ENCODE measurements around the gene RAX.

The RAX gene

DNA sequence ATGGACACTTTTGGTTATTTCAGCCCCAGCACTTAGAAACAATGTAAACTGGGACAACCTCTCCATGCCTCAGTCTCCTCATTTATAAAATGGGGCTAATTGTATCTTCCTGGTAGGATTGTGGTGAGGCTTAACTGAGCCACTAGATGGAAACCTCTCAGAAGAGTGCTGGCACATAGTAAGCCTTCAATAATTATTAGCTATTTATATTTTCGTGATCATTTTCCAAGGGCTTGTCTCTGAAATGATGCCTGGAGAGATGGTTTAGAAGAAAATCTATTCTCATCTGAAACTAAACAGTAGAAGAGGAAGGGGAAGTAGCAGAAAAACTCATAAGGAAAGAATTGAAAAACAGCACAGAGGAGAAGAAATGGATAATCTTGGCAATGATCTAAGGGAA is 6.8 kb downstream of the RAX start:
- no peaks in the 10 kb centered on the region for H3K9me3 ChIP-seq (ENCODE audit: insufficient read depth, low read length)
- H2AFZ ChIP-seq (ENCODE audit: low read depth, low read length, severe bottlenecking): no peak overlapping the region
- no peaks in the 10 kb centered on the region for H3K36me3 ChIP-seq (ENCODE audit: low read length)
- no peak overlapping the region for H3K4me3 ChIP-seq (ENCODE audit: insufficient read depth, low read length, poor library complexity, severe bottlenecking)
- H3K27me3 ChIP-seq (ENCODE audit: low read length): 0 out of 2 replicates have a peak, but pooled peaks cover 3% of the 10 kb centered on the region
- H3K27ac ChIP-seq (ENCODE audit: low read depth, low read length): no peak overlapping the region
- H3F3A ChIP-seq (ENCODE audit: insufficient read depth): no peaks in the 10 kb centered on the region
- TF ChIP-seq, protein P1, sequence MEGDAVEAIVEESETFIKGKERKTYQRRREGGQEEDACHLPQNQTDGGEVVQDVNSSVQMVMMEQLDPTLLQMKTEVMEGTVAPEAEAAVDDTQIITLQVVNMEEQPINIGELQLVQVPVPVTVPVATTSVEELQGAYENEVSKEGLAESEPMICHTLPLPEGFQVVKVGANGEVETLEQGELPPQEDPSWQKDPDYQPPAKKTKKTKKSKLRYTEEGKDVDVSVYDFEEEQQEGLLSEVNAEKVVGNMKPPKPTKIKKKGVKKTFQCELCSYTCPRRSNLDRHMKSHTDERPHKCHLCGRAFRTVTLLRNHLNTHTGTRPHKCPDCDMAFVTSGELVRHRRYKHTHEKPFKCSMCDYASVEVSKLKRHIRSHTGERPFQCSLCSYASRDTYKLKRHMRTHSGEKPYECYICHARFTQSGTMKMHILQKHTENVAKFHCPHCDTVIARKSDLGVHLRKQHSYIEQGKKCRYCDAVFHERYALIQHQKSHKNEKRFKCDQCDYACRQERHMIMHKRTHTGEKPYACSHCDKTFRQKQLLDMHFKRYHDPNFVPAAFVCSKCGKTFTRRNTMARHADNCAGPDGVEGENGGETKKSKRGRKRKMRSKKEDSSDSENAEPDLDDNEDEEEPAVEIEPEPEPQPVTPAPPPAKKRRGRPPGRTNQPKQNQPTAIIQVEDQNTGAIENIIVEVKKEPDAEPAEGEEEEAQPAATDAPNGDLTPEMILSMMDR (IDR thresholded peaks at IDR 0.05; ENCODE audit: insufficient read depth, low read length, poor library complexity, severe bottlenecking): no peak
- no peak for TF ChIP-seq EZH2phosphoT487 (conservative IDR thresholded peaks at IDR 0.05; ENCODE audit: low read length)
- no peak overlapping the region for H3K4me2 ChIP-seq (ENCODE audit: low read depth, low read length, poor library complexity, severe bottlenecking)
- no peaks in the 10 kb centered on the region for H4K20me1 ChIP-seq (ENCODE audit: low read depth, low read length)
- no peak overlapping the region for H3K9ac ChIP-seq (ENCODE audit: low read length)
- H3K9me2 ChIP-seq (replicated peaks; ENCODE audit: insufficient read depth, low read length): no peaks in the 10 kb centered on the region
- H3K79me2 ChIP-seq (ENCODE audit: insufficient read depth, low read length): no peaks in the 10 kb centered on the region

DNA sequence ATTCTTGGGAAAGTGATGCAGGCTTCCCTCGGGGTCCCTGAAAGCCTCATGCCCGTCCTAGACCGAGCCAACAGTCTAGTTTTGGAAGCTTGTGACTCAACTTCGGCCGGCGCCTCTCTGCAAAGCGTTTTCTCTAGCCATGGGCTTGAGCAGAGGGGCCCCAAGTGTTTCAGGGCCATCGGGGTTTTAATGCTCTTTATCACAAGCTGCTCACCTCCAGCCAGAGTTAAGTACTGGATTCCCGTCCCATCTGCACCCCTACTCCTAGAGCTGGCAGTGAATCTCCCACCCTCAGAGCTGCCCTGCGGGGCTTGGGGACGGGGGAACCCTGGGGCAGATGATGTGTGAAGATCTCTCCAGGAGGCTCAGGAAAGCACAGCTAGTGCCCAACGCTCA is 7.3 kb downstream of the RAX start:
- H3K9ac ChIP-seq (ENCODE audit: low read length): no peak overlapping the region
- H3K9me3 ChIP-seq (ENCODE audit: insufficient read depth, low read length): no peaks in the 10 kb centered on the region
- 0 out of 2 replicates have a peak, but pooled peaks cover 3% of the 10 kb centered on the region for H3K27me3 ChIP-seq (ENCODE audit: low read length)
- H4K20me1 ChIP-seq (ENCODE audit: low read depth, low read length): no peaks in the 10 kb centered on the region
- no peaks in the 10 kb centered on the region for H3F3A ChIP-seq (ENCODE audit: insufficient read depth)
- TF ChIP-seq EZH2phosphoT487 (conservative IDR thresholded peaks at IDR 0.05; ENCODE audit: low read length): no peak
- TF ChIP-seq, protein P1 (IDR thresholded peaks at IDR 0.05; ENCODE audit: insufficient read depth, low read length, poor library complexity, severe bottlenecking): no peak
- H2AFZ ChIP-seq (ENCODE audit: low read depth, low read length, severe bottlenecking): peak overlapping the region; percentile 21
- no peak overlapping the region for H3K27ac ChIP-seq (ENCODE audit: low read depth, low read length)
- H3K4me2 ChIP-seq (ENCODE audit: low read depth, low read length, poor library complexity, severe bottlenecking): peak overlapping the region; percentile 40
- H3K4me3 ChIP-seq (ENCODE audit: insufficient read depth, low read length, poor library complexity, severe bottlenecking): no peak overlapping the region
- no peaks in the 10 kb centered on the region for H3K9me2 ChIP-seq (replicated peaks; ENCODE audit: insufficient read depth, low read length)
- H3K79me2 ChIP-seq (ENCODE audit: insufficient read depth, low read length): no peaks in the 10 kb centered on the region
- H3K36me3 ChIP-seq (ENCODE audit: low read length): no peaks in the 10 kb centered on the region

DNA sequence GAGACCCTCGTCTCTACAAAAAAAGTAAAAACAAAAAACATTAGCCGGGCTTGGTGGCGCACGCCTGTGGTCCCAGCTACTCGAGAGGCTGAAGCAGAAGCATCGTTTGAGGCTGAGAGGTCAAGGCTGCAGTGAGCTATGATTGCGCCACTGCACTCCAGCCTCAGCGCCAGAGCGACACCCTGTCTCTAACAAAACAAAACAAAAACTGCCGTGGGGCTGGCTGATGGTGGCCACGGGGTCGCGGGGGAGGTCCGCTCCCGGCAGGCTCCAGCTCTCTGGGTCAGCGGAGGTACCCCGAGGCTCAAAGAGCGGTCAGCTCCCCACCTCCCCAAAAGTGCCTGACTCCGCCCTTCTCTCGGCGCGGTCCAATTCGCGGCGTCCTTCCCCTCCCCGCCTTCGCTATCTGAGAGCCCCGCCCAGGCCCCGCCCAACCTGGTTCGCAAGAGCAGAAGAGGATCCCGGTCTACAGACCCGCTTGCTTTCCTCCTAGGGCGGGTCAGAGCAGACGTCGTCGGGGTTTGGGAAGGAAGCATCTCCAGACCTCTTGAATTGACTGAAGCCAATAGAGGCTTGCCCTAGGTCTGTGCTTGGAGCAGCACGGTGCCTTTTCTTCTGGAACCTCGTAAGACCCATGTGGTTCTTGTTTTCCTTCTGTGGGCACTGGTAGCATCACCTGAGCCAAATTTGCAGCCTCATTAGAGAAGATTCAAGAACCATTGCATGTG is 7.8 kb downstream of the RAX start:
- no peak for TF ChIP-seq EZH2phosphoT487 (conservative IDR thresholded peaks at IDR 0.05; ENCODE audit: low read length)
- Histone ChIP-seq H3K36me3 (ENCODE audit: low read length) (no peaks in the 10 kb centered on the region), H3K9me3 (ENCODE audit: insufficient read depth, low read length) (no peaks in the 10 kb centered on the region), H3K9ac (ENCODE audit: low read length) (no peak overlapping the region), H3K9me2 (replicated peaks; ENCODE audit: insufficient read depth, low read length) (no peaks in the 10 kb centered on the region), H4K20me1 (ENCODE audit: low read depth, low read length) (no peaks in the 10 kb centered on the region), H3K4me2 (ENCODE audit: low read depth, low read length, poor library complexity, severe bottlenecking) (peak overlapping the region; percentile 40), H3K4me3 (ENCODE audit: insufficient read depth, low read length, poor library complexity, severe bottlenecking) (peak overlapping the region; percentile 43), H3F3A (ENCODE audit: insufficient read depth) (no peaks in the 10 kb centered on the region), H3K27ac (ENCODE audit: low read depth, low read length) (no peak overlapping the region), H3K79me2 (ENCODE audit: insufficient read depth, low read length) (no peaks in the 10 kb centered on the region), H2AFZ (ENCODE audit: low read depth, low read length, severe bottlenecking) (peak overlapping the region; percentile 21), H3K27me3 (ENCODE audit: low read length) (0 out of 2 replicates have a peak, but pooled peaks cover 3% of the 10 kb centered on the region)

DNA sequence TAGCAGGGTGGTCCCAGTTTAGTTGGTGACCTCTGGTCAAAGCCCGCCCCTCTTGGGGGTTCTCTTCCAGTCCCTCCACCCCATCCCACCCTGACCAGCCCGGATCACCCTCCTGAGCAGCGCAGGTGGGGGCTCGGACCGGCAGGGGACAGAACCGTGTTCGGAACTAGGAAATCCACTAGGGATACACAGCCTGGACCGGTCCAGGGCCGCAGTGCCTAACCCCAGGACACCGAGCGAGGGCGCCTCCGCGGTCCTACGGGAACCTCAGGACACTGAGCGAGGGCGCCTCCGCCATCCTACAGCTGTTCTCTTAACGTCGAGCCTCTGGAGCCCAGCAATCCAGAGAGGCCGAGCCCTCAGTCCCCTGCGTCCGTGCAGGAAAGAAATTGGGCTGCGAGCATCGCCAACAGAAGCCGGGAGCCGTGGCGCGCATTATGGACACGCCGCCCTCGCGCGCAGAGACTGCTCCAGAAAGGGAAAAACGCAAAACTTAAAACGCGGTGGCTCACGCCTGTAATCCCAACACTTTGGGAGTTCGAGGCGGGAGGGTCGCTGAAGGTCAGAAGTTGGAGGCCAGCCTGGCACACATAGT is 8.5 kb downstream of the RAX start:
- Histone ChIP-seq H4K20me1 (ENCODE audit: low read depth, low read length) (no peaks in the 10 kb centered on the region), H3K79me2 (ENCODE audit: insufficient read depth, low read length) (no peaks in the 10 kb centered on the region), H3F3A (ENCODE audit: insufficient read depth) (no peaks in the 10 kb centered on the region), H3K4me2 (ENCODE audit: low read depth, low read length, poor library complexity, severe bottlenecking) (peak overlapping the region; percentile 40), H2AFZ (ENCODE audit: low read depth, low read length, severe bottlenecking) (no peak overlapping the region), H3K4me3 (ENCODE audit: insufficient read depth, low read length, poor library complexity, severe bottlenecking) (no peak overlapping the region), H3K27ac (ENCODE audit: low read depth, low read length) (no peak overlapping the region), H3K9me3 (ENCODE audit: insufficient read depth, low read length) (no peaks in the 10 kb centered on the region), H3K27me3 (ENCODE audit: low read length) (0 out of 2 replicates have a peak, but pooled peaks cover 1% of the 10 kb centered on the region), H3K9ac (ENCODE audit: low read length) (no peak overlapping the region), H3K9me2 (replicated peaks; ENCODE audit: insufficient read depth, low read length) (no peaks in the 10 kb centered on the region), H3K36me3 (ENCODE audit: low read length) (no peaks in the 10 kb centered on the region)
- TF ChIP-seq EZH2phosphoT487 (conservative IDR thresholded peaks at IDR 0.05; ENCODE audit: low read length): no peak
- TF ChIP-seq, protein P1 (IDR thresholded peaks at IDR 0.05; ENCODE audit: insufficient read depth, low read length, poor library complexity, severe bottlenecking): no peak

All from SU-DHL-6 (cell line).